ENCODE results near the gene PIK3C2B. TPM values are rescaled to one million over a fixed set of nuclear protein-coding genes. Genes with fewer than 3 reads are reported as not detected.

The PIK3C2B gene
- total RNA-seq, 4 donors from 2014 or later, result 68.5 to 162 (median 134) TPM

DNA sequence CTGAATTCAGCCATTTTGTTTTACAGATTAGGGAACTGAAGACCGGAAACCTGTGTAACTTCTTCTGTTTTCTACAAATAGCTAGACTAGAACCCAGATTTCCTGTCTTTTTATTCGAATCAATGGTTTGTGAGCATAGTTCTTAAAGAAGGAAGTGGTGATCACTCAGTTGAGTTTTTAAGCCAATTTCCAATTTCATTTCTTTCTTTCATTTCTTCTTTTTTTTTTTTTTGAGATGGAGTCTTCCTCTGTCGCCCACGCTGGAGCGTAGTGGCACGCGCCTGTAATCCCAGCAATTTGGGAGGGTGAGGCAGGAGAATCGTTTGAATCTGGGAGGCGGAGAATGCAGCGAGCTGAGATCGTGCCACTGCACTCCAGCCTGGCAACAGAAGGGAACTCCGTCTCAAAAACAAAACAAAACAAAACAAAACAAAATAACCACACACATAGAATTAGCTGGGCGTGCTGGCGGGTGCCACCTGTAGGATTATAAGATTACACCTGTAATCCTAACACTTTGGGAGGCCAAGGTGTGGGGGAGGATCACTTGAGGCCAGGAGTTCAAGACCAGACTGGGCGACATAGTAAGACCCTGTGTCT, 18.6 kb upstream of the PIK3C2B start:
- Histone ChIP-seq H3K4me3 (peak overlapping the region in 2 of 4 donors; percentile 15 to 24), H3K9me3 (no peaks in the 10 kb centered on the region), H3K27me3 (no peaks in the 10 kb centered on the region), H3K4me1 (peaks cover 0 to 17% (median 8%) of the 10 kb centered on the region in 4 donors), H3K36me3 (peaks cover 0 to 2% (median 0%) of the 10 kb centered on the region in 3 donors), H3K27ac (peak overlapping the region; percentile 53 to 81 (median 64))
- peak in 2 of 3 donors; percentile 62 to 67 for DNase-seq
- TF ChIP-seq, protein P1, sequence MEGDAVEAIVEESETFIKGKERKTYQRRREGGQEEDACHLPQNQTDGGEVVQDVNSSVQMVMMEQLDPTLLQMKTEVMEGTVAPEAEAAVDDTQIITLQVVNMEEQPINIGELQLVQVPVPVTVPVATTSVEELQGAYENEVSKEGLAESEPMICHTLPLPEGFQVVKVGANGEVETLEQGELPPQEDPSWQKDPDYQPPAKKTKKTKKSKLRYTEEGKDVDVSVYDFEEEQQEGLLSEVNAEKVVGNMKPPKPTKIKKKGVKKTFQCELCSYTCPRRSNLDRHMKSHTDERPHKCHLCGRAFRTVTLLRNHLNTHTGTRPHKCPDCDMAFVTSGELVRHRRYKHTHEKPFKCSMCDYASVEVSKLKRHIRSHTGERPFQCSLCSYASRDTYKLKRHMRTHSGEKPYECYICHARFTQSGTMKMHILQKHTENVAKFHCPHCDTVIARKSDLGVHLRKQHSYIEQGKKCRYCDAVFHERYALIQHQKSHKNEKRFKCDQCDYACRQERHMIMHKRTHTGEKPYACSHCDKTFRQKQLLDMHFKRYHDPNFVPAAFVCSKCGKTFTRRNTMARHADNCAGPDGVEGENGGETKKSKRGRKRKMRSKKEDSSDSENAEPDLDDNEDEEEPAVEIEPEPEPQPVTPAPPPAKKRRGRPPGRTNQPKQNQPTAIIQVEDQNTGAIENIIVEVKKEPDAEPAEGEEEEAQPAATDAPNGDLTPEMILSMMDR (IDR thresholded peaks at IDR 0.05), result no peak
- peak in 1 of 2 donors; percentile 6 for TF ChIP-seq POLR2A (IDR thresholded peaks at IDR 0.05)

DNA sequence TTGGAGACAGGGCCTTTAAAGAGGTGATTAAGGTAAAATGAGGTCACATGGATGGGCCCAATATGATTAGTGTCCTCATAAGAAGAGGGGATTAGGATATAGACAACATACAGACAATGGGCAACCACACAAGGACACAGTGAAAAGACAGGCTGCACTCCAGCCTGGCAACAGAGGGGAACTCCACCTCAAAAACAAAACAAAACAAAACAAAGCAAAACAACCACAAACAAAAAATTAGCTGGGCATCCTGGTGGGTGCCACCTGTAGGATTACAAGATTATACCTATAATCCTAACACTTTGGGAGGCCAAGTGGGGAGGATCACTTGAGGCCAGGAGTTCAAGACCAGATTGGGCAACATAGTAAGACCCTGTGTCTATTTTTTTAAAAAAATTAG, 16.8 kb upstream of the PIK3C2B start:
- H3K4me3 ChIP-seq, result no peak overlapping the region
- peaks cover 0 to 9% (median 0%) of the 10 kb centered on the region in 4 donors for H3K4me1 ChIP-seq
- DNase-seq, result no peak
- no peaks in the 10 kb centered on the region for H3K9me3 ChIP-seq
- H3K36me3 ChIP-seq, result no peaks in the 10 kb centered on the region
- TF ChIP-seq POLR2A (IDR thresholded peaks at IDR 0.05), result no peak
- TF ChIP-seq, protein P1 (IDR thresholded peaks at IDR 0.05), result no peak
- H3K27me3 ChIP-seq, result no peaks in the 10 kb centered on the region
- H3K27ac ChIP-seq, result peak overlapping the region in 1 of 4 donors; percentile 5

DNA sequence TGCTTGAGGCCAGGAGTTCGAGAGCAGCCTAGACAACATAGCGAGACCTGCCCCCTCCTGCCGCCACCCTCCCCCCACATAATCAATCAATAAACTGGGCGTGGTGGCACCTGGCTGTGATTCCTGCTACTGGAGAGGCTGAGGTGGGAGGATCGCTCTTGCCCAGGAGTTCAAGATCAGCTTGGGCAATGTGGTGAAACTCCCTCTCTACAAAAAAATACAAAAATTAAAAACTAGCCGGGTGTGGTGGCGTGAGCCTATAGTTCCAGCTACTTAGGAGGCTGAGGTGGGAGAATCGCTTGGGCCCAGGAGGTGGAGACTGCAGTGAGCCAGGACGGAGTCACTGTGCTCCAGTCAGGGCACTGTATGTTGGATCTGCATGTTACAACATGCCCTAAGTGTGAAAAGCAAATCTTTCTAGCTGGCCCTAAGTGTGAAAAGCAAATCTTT, 14.6 kb upstream of the PIK3C2B start:
- no peak for DNase-seq
- TF ChIP-seq, protein P1 (IDR thresholded peaks at IDR 0.05), result no peak
- no peak for TF ChIP-seq POLR2A (IDR thresholded peaks at IDR 0.05)

DNA sequence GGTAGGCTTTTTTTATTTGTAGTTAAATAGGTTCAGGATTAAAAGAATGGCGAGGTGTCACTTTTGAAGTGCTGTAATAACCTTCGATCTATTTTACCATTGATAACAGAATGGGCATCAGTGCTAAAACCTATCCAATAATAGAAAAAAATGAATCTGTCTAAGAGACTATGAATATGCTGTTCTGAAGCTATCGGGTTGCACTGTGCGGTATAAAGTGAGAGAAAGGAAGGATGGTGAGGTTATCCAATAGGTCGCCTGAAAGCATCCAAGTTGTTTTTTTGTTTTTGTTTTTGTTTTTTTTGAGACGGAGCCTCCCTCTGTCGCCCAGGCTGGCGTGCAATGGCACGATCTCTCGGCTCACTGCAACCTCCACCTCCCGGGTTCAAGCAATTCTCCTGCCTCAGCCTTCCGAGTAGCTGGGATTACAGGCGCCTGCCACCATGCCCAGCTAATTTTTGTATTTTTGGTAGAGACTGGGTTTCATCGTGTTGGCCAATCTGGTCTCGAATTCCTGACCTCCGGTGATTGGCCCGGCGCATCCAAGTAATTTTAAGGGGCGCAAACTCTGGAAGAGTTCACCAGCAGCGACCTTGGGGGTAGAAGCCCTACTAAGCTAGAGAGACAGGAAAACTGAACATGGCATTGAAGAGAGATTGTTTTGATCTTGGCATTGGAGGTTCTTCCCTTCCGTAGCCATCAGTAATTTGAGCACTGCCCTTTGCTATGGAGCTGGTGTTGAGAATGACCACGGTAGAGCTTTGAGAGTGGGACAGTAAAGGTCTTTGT, 12.9 kb upstream of the PIK3C2B start:
- Histone ChIP-seq H3K9me3 (no peaks in the 10 kb centered on the region), H3K4me1 (peaks cover 0 to 5% (median 2%) of the 10 kb centered on the region in 4 donors), H3K36me3 (no peaks in the 10 kb centered on the region), H3K4me3 (peak overlapping the region; percentile 40 to 63 (median 50)), H3K27ac (peak overlapping the region; percentile 78 to 89 (median 82)), H3K27me3 (no peaks in the 10 kb centered on the region)
- TF ChIP-seq, protein P1 (IDR thresholded peaks at IDR 0.05), result no peak
- no peak for TF ChIP-seq POLR2A (IDR thresholded peaks at IDR 0.05)
- no peak for DNase-seq

More for the DNA sequence above, 14.6 kb upstream of the PIK3C2B start:
- Histone ChIP-seq H3K27ac (no peak overlapping the region), H3K4me1 (peaks cover 0 to 6% (median 5%) of the 10 kb centered on the region in 4 donors), H3K36me3 (no peaks in the 10 kb centered on the region), H3K4me3 (no peak overlapping the region), H3K27me3 (no peaks in the 10 kb centered on the region), H3K9me3 (no peaks in the 10 kb centered on the region)

DNA sequence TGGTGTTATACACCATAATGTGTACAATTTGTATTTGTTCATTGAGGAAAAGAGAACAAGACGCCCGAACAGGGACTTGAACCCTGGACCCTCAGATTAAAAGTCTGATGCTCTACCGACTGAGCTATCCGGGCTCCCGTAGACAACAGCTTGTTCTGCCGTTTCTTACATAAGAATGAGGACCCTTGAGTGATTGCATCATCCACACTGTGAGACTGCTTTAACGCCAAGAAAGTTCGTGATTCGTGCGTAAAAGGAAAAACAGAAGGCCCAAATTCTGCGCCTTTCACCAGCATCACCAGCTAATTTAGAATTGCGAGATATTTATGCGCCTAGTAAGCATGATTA, 12.3 kb upstream of the PIK3C2B start:
- TF ChIP-seq POLR2A (IDR thresholded peaks at IDR 0.05), result no peak
- TF ChIP-seq, protein P1 (IDR thresholded peaks at IDR 0.05), result no peak
- Histone ChIP-seq H3K27me3 (no peaks in the 10 kb centered on the region), H3K27ac (peak overlapping the region; percentile 78 to 89 (median 82)), H3K9me3 (no peaks in the 10 kb centered on the region), H3K4me3 (peak overlapping the region; percentile 40 to 63 (median 50)), H3K4me1 (peaks cover 0 to 5% (median 2%) of the 10 kb centered on the region in 4 donors), H3K36me3 (no peaks in the 10 kb centered on the region)
- peak in 2 of 3 donors; percentile 85 to 92 for DNase-seq

Data from Peyer's patch (tissue), 4 donors.